GM19043 (cell line): Measurements from ENCODE around the gene FAM120B.

ENCODE experiments used
- ATAC-seq: cut with Tn5 transposase; IDR thresholded peaks from one replicate; pipeline ENCODE4 v1.9.1; 2021; ENCODE audit warnings: low read depth; ENCODE audit not compliant: unreplicated experiment

The FAM120B gene

DNA sequence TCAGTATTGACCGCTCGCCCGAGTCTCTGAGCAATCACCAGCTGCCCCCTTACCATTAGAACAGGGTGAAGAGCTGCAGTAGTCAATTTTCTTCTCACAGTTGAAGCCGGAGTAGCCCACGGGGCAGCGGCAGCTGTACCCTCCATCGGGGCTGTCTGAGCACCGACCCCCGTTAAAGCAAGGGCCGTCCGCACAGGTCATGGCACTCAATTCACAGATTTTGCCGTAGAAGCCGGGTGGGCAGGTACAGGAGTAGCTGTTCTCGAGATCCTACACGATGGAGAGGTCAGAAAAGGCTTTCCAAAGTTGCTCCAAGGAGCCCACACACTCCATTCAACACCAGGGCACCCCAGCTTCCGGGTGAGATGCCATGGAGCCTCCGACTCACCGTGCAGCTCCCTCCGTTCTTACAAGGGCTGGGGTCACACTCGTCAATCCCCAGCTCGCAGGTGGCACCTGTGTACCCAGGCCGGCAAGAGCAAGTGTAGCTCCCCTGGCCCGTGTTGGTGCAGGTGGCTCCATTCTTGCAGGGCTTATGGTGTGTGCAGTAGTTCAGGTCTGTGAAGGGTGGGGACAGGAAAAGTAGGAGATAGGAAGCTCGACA is 21.6 kb upstream of the FAM120B start:
- ATAC-seq: no peak

DNA sequence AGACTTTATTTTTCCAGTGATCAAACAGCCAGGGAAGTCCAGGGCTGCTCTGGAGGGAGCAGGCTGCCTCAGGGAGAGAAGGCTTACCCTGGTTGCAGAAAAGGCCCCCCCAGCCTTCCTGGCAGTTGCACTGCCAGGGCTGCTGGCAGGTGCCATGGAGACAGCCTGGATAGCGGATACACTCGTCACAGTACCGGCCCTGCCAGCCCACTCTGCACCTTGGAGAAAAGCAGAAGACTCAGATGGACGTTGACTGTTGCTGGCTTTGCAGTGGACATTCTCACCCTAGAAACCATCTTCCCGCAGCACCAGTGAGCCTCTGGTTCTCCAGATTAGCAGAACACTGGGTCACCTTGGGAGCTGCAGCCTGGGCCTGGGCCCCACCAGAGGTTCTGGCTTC is 21.1 kb upstream of the FAM120B start:
- ATAC-seq: no peak

DNA sequence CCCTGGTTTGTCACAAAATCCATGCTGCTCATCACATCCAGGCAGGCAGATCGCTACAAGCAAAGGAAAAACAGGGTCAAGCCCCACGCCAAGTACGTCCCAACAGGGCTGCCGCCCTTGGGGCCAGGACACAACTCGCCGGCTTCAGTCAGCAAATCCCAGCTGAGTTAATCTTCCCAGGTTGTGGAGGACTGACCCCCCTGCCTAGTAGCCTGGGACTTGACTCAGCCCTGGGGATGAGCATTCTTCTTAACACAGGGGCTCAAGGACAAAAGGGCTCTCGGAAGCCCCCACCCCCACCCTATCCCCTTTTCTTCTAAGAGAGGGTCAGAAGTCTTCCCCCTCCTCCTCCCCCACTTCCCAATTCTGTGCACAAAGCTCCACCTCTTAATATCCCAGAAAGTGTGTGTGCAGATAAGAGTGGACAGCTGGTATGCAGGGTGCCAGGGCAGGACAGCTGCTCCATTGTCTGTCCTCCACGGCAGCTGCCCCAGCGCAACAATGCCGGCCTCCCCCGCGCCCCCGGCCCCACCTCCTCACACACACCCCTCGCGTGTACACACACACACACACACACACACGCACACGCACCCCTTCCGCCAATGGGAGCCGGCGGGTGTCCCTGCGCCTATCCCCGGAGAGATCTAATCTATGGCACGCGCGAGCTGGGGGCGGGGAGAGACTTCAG is 20.2 kb upstream of the FAM120B start:
- no peak for ATAC-seq

DNA sequence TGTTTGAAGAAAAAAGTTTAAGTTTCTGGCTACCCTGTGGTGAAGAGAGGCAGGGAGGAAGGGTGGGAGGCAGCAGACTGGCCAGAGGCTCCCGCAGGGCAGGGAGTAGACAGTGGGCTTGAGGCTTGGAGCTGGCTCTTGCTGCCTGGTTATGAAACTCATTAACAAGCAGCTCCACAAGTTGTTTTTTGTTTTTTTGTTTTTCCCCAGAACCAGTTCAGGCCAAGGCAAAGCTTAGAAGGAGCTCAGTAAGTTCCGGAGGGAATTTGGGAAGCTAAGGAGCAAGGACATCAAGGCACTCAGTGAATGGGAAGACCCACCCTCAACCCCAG is 19.7 kb upstream of the FAM120B start:
- no peak for ATAC-seq

DNA sequence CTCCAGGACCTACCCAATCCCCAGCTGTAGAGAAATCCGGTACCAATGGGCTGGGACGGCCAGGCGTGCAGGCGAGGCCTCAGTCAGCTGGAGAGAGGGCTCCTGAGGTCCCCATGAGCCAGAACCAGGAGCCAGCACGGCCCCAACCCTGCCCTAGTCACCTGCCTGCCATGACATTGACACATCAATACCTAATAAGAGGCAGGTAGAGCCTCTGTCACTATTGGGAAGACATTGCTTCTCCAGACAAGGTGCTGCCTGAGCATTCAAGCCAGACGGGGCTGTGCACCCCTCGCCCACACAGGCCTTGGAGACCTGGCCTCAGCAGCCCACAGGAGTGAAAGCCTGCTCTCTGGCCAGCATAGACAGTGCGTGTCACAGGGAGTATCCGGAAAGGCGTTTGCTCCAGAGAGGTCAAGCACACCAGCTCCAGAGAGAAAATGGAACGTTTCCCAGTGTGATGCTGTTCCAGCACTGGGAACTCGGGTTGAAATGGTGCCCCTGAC is 19.1 kb upstream of the FAM120B start:
- no peak for ATAC-seq

DNA sequence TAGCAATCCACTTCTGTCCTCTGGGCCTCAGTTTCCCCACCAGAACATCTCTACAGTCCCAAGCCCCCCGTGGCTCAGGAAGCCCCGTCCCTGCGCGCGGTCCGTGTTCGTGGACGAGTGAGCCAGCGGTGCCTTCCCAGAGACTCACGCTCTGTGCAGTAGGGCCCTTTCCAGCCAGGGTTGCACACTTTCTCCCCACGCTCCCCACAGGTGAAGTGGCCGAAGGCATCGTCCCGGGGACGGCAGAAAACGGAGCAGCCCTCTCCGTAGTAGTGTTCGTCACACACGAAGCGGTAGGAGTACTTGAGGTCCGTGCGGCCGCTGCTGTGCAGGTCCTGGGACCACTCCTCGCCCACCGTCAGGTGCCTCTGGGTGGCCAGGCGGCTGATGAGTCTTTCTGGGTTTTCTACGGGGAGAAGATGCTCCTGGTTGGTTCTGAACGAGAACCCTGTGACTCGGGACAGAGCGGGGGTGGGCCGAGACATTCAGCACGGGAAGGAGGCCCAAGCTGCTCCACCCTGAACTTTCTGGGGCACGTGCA is 18.4 kb upstream of the FAM120B start:
- ATAC-seq: no peak

DNA sequence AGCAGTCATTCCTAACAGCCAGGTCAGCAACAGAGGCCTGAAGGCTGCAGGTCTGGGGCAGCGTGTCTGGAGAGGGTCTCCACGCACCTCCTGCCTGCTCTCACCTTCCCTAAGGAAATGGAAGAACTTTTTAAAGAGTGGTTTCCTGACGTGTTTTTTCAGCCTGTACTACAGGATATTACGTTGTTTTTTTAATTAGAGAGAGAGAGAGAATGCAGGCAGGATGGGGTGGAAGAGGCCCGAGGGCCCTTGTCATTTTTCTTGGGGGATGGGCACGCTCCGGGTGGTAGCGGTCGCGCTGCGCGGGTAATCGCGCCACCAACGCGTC is 17.7 kb upstream of the FAM120B start:
- no peak for ATAC-seq

DNA sequence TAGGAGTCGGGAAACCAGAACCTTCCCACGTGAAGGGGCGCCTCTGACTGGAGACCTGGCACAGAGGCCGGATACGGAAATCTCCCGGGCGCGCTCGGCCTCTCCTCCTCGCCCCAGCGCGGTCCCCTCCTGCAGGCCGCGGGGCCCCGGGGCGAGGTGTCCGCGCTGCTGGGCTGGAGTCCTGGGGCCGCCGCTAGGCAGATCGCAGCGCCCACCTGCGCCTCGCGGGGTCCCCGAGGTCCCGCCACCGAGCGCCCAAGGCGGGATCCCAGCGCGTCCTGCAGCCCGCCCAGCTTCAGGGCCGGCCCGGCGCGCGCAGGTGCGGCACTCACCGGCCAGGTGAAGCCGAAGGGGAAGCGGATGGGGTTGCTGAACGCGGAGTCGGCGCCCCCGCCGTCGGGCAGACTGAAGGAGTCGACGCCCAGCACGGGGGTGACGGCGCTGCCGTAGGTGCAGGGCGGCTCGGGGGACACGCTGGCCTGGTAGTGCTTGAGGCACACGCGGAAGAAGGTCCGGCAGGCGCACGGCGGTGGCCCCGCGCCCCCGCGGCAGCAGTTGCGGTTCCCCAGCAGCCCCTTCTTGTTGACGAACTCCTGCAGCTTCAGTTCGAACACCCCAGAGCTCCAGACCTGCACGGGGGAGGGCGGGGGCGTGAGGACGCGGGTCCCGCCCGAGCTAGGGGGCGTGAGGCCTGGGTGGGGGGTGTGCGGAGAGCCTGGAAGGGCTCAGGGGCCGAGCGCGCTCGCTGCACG is 17.2 kb upstream of the FAM120B start:
- ATAC-seq: no peak

DNA sequence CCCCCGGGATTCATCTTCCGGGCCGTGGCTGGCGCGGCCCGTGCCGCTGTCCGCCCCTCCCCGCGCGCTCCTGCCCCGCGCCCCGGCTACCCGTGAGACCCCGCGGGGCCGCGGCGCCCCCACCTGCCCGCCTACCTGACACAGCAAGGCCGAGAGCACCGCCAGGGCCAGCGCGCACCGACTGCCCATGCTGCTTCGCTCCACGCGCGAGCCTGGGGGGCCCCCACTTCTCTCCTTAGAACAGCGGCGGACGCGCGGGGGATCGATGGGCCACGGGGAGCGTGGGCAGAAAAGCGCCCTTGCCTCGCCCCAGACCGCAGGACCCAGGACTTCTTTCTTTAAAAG is 16.6 kb upstream of the FAM120B start:
- no peak for ATAC-seq

DNA sequence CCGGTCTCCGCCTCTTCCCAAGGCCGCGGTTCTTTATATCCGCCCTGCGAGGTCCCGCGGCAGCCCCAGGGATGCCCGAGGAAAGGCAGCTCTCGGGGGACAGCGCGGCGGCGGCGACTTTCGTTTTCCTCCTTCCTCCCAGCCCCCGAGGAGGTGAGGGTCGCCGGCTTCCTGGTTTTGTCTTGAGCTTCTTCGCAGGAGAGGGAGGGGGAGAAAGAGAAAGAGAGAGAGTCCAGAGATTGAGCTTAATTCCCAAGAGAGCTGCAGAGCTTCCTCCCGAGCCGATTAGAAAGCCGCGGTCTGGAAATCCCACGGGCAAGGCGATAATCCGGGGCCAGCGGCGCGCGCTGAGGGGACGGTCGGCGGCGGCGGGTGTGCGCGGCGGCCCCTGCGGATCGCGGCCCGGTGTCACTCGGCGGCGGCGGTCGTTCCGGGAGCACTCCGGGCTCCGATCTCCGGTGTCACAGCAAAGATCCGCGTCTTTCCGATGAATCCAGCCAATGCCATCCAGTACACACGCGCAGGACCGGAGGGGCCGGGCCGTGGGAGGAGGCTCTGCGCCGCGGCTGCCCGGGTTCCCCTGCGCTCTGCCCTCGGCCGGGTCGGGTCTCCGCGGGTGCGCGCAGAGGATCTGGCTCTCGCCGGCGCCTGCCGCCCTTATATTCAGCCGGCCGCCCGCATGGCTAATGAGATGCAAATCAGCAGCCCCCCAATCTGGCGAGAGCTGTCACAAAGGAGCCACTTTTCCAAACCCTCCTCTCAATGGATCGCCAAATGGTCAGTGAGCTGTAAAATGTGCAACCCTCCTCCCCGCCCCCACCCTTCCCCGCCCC is 16.0 kb upstream of the FAM120B start, which contains the start of gene DLL1:
Gene DLL1, minus strand, starts transcription at position 783 of the 833 bp plus-strand sequence. CDS start 939 bp downstream, outside the sequence.
- peak; percentile 32 for ATAC-seq

DNA sequence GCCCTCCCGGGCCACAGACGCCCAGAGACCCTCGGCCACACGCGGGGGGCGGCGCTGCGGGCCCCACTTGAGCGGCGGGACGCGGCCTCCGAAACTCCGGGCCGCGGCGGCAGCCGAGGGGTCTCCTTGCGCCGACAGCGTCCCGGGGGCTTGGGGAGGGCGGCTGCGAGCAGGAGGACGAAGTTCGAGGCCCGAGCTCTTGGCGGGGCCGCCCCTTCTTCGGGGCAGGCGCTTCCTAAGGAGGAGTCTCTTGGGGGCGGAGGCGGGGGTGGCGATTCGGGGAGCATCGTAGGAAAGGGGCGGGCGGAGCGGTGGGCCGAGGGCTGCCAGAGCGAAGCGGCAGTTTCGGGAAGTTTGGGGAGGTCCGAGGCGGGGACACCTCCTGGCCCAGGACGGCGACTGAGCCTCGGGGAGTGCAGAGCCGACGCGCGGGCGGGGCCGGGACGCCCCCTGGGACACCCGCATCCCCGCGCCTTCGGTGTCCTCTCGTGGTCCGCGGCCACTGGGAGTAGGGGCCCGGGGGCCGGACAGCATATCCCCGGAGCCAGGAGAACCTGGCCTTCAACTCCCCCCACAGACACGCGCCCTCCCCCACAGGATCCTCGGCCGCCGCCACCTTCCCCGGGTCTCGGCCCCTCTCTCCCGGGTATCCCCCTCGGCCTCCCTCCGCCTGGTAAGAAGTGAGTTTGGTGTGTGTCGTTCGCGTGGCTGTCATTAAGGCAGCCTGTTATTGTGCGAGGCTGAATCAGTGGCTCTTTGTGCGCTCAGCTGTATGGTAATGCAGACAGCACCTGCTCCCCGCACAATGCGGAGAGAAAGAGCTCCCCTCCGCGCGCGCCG is 15.1 kb upstream of the FAM120B start:
- no peak for ATAC-seq

DNA sequence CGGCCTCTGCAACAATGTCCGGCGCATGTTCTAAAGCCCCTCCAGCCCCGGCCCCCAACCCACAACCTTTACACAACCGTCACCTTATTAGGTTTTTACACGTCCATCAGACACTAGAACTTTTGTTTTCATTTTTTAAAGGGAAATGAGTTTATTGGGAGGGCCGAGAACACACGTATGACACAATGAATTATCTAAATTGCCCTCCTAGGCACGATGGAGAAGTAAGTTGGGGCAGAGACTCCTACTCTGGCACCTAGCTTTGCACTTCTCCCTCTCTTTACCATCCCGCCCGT is 14.5 kb upstream of the FAM120B start:
- ATAC-seq: no peak

DNA sequence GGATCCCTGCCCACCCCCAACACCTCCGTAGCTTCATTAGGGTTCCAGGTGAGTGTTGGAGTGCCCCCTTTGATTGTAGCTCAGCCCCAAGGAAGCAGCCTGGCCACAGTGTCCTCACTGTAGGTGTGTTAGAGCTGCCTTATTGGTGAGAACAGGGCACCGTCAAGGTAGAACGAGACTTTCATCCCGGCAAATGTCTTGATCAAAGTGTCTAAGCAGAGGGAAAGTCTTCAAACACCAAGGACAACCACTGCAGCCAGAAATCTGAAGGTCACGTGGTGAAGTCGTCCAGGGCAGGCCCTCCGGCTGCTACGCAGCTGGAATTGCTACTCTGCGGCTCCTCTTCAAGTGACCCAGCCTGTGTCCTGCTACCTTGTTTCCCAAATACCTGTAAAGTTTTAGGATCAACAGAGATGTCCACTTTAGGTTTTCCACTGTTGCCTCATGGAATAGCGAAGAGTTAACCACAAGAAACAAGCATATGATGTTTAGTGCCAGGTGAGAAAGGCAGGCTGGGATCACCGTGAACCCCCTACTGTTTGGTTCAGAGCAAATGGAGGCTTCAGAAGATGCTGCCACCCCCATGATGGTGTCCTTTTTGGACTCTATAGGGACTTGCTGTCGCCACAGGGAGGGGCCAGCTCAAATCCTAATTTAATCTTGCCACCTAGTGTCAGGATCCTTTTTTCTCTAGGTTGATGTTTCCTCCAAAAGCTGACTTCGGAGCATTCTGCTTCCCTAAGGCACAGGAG is 14.0 kb upstream of the FAM120B start:
- ATAC-seq: no peak

DNA sequence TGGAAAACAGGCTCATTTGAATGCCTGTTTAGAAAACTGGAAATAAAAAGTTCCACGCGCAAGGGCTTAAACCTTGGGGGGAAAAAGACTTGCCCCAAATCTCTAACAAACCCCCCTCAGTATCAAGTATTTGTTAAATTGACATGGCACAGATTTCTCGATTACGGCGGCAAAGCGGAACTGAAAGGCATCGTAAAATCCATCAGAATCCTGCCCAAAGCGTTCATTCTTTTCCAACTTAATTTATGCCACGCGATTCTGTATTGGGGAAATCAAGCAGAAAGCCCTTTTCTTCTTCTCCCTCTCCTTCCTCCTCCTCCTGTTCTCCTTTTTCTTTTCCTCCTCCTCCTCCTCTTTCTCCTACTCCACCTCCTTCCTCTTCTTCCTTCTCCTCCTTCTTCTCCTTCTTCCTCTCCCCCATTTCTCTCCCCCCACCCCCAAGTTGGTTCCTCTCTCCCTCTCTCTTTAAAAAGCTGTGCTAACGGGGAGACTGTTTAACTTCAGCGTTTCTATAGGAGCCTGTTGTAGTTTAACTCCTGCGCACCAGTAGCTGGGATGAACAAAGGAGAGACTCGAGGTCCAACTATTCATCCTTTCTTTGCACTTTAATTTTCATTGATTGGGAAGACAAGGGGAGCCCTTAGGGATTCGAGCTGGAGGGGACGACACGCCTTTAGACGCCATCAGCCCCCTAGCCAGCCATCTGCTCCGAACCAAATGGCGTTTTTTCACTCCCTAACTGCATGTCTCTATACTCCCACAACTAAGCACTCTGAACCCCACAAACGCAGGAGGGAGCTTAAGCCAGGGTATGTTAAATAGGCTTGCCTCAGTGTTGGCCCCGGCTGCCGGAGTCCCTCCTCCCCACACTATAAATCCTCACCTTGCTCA is 13.0 kb upstream of the FAM120B start:
- no peak for ATAC-seq

DNA sequence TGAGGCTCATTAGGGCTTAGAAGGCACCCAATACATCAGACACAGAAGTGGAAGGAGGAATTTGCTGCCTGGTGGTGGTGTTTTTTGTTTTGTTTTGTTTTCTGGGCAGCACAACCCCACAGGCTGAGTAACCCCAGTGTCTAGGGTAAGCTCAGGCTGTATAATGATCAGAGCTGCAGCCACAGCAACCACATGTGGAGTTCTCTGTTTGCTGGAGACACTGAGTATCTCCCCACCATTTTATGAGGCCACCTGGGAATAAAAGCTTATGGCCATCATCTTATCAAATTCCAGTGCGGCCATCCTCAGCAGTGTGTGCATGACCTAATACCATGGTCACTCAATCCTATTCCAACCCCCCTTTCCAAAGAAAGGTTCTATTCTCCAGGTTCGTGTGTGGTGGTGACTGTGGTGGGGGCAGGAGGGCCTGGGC is 12.2 kb upstream of the FAM120B start:
- no peak for ATAC-seq

DNA sequence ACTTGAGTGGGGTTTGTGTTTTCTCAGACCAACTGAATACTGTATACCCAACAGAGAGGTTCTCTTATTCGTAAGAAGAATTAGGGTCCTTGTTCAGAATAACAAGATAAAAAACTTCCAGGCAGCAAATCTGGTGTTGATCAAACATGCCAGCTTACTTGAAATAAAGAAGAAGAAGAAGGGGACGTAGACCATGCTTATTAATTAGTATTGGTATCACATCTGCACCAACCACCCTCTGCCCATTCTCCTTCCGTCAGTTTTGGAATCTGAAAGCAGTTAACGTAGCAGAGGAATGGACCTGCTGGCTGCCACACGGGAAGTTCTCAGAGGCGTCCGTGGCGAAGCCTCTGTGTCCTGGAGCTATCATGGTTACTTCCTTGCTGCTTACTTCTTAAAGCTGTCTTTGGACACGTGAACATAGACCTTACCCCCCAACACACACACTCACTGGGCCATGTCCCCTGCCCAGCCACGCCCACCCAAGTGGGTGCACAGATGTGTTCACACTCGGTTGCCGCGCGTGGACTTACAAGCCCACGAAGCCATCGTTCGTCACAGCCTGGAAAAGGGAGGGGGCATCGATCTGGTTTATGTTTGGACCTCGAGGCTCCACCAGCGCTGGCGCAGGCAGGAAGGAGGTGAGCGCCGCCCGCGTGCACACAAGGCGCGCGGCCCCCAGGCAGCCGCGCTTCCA is 11.6 kb upstream of the FAM120B start:
- ATAC-seq: no peak

DNA sequence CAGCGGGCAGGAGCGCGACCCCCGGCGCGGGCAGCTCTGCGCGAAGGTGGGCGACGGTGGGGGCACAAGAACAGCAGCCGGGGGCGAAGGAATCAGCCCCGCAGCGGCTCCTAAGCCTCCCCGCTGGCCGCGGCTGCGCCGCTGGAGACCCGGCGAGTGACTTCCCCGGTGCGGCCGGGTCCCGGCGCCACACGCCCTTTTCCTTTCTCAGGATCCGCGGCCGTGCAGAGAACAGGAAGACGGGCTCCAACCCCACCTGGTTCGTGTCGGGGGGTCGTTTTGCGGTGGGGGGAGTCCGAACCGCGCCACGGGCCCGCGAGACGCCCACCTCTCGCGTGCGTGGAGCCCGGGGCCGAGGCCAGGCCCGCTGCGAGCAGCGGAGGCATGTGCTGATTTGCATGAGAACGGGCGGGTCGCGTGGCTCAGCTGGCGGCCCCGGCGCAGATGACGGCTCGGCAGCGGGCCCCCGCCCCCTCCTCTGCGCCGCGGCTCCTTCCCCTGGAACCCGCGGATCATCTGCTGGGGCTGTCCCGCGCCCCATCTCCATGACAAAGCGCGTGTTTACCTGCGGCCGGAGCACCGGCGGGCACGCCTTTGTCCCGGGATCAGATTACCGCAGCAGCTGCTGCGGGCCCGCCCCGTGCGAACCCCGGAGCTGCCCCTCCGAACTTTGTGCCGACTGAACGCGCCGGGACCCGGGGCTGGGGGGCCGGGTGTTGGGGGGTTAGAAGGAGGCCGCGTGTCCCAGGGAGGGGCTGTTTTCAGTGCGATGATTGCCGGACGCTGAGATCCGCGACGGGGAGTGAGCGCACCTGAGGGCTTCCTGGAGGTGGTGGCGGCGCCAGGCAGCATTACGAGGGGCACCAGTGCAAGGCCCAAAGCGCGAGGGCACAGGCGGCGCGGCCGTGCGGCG is 10.8 kb upstream of the FAM120B start:
- no peak for ATAC-seq
